SHP77 treated with DMSO at 0.1 percent for 48 hours (cell line): ENCODE measurements around the gene IGSF5.
"Not testable (repeated sequence)": the region's sequence is repeated elsewhere in the genome, so short reads cannot be mapped to it uniquely, and the experiment has no call there.

Source experiments
- DNase-seq: peaks from one replicate; lab custom pipeline; 2025; lab: John Stamatoyannopoulos, UW

IGSF5 gene

GRCh38 chr21:39738566-39738965, 6.4 kb upstream of the IGSF5 start:
- DNase-seq, result no peak

GRCh38 chr21:39739531-39739930, 5.5 kb upstream of the IGSF5 start:
- DNase-seq, result not testable (repeated sequence)

GRCh38 chr21:39742561-39742960, 2.4 kb upstream of the IGSF5 start:
- DNase-seq, result not testable (repeated sequence)

- DNase-seq, result not testable (repeated sequence)
Observed at GRCh38 chr21:39745332-39745731, 349 bp downstream of the IGSF5 start.

- DNase-seq, result no peak
Observed at GRCh38 chr21:39750670-39751069, 5.7 kb downstream of the IGSF5 start.

GRCh38 chr21:39754811-39755210, 9.8 kb downstream of the IGSF5 start:
- DNase-seq, result no peak

GRCh38 chr21:39756285-39756684, 11.3 kb downstream of the IGSF5 start:
- DNase-seq, result no peak

- no peak for DNase-seq
Observed at GRCh38 chr21:39763272-39763970, 18.4 kb downstream of the IGSF5 start.

- DNase-seq, result no peak
Observed at GRCh38 chr21:39774227-39774626, 29.2 kb downstream of the IGSF5 start.

- no peak for DNase-seq
Observed at GRCh38 chr21:39775816-39776215, 30.8 kb downstream of the IGSF5 start.

- DNase-seq, result no peak
Observed at GRCh38 chr21:39776589-39776988, 31.6 kb downstream of the IGSF5 start.

- DNase-seq, result no peak
Observed at GRCh38 chr21:39781331-39781730, 36.3 kb downstream of the IGSF5 start.

GRCh38 chr21:39788383-39788782, 43.4 kb downstream of the IGSF5 start:
- DNase-seq, result peak; percentile 53

- no peak for DNase-seq
Observed at GRCh38 chr21:39796466-39796865, 51.5 kb downstream of the IGSF5 start.

- DNase-seq, result no peak
Observed at GRCh38 chr21:39799178-39799577, 54.2 kb downstream of the IGSF5 start.

GRCh38 chr21:39800311-39800710, 55.3 kb downstream of the IGSF5 start:
- no peak for DNase-seq

GRCh38 chr21:39802217-39802616, 57.2 kb downstream of the IGSF5 start:
- DNase-seq, result no peak

- no peak for DNase-seq
Observed at GRCh38 chr21:39803393-39803792, 58.4 kb downstream of the IGSF5 start.

GRCh38 chr21:39804240-39804639, 59.3 kb downstream of the IGSF5 start:
- DNase-seq, result no peak

- no peak for DNase-seq
Observed at GRCh38 chr21:39805983-39806382, 61.0 kb downstream of the IGSF5 start.

- no peak for DNase-seq
Observed at GRCh38 chr21:39807738-39808137, 62.8 kb downstream of the IGSF5 start.

GRCh38 chr21:39809936-39810335, 65.0 kb downstream of the IGSF5 start:
- DNase-seq, result no peak

GRCh38 chr21:39812983-39813382, 68.0 kb downstream of the IGSF5 start:
- no peak for DNase-seq

- DNase-seq, result no peak
Observed at GRCh38 chr21:39818557-39818956, 73.6 kb downstream of the IGSF5 start.
